Measurements from ENCODE around the gene CFAP90.

The CFAP90 gene

GRCh38 chr5:7787770-7788169, 63.2 kb downstream of the CFAP90 start:
- Mint-ChIP-seq H3K27me3 (peaks cover 6% of the 10 kb centered on the region), H3K4me1 (ENCODE audit: low read depth) (no peaks in the 10 kb centered on the region), H3K9me3 (no peaks in the 10 kb centered on the region), H3K27ac (no peak overlapping the region), H3K4me3 (no peak overlapping the region), H3K36me3 (ENCODE audit: low read depth) (no peaks in the 10 kb centered on the region)

- Mint-ChIP-seq H3K27me3 (peaks cover 32% of the 10 kb centered on the region), H3K9me3 (no peaks in the 10 kb centered on the region), H3K4me3 (no peak overlapping the region), H3K4me1 (ENCODE audit: low read depth) (peaks cover 1% of the 10 kb centered on the region), H3K27ac (no peak overlapping the region), H3K36me3 (ENCODE audit: low read depth) (no peaks in the 10 kb centered on the region)
Observed at GRCh38 chr5:7784683-7785380, 66.1 kb downstream of the CFAP90 start.

GRCh38 chr5:7781899-7782298, 69.0 kb downstream of the CFAP90 start:
- peaks cover 11% of the 10 kb centered on the region for H3K4me1 Mint-ChIP-seq (ENCODE audit: low read depth)
- H3K27ac Mint-ChIP-seq, result no peak overlapping the region
- no peak overlapping the region for H3K4me3 Mint-ChIP-seq
- peaks cover 50% of the 10 kb centered on the region for H3K27me3 Mint-ChIP-seq
- no peaks in the 10 kb centered on the region for H3K36me3 Mint-ChIP-seq (ENCODE audit: low read depth)
- no peaks in the 10 kb centered on the region for H3K9me3 Mint-ChIP-seq

Data from stimulated activated naive CD8-positive, alpha-beta T cell treated with anti-CD3 and anti-CD28 coated beads, Interleukin-15, Interleukin-2, amounts not matched to agents 100 ng/mL and 50 ng/mL, for 24 hours (primary cell).